Measurements from ENCODE around the gene ZHX3.

DNA sequence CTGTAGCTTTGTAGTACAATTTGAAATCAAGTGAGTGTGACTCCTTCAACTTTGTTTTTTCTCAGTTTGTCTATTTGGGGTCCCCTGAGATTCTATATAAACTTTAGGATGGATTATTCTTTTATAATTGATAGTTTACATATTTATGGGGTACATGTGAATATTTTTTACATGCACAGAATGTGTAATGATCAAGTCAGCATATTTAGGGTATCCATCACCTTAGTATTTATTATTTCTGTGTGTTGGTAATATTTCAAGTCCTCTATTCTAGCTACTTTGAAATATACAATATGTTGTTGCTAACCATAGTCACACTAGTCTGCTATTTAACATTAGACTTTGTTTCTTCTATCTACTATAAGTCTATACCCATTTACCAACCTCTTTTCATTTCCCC lies 129.9 kb downstream of the ZHX3 start:
- no peak for TF ChIP-seq CTCF (IDR thresholded peaks at IDR 0.05)
- no peak for TF ChIP-seq POLR2A (IDR thresholded peaks at IDR 0.05; ENCODE audit: low read depth)

All from esophagus muscularis mucosa (tissue), 3 donors.